NCI-H1092 treated with DMSO at 0.1 percent for 48 hours (cell line): ENCODE results near the gene JMJD7.

ENCODE experiments used
- DNase-seq: peaks from one replicate; lab custom pipeline; 2025; lab: John Stamatoyannopoulos, UW

The JMJD7 gene

GRCh38 chr15:41801185-41801584 is 26.7 kb upstream of the JMJD7 start:
- no peak for DNase-seq

- no peak for DNase-seq
Observed at GRCh38 chr15:41801850-41802455, 25.9 kb upstream of the JMJD7 start.

GRCh38 chr15:41804361-41804760 is 23.5 kb upstream of the JMJD7 start:
- DNase-seq, result no peak

GRCh38 chr15:41804916-41805666 is 22.8 kb upstream of the JMJD7 start:
- DNase-seq, result no peak

- DNase-seq, result no peak
Observed at GRCh38 chr15:41805711-41806110, 22.2 kb upstream of the JMJD7 start.

GRCh38 chr15:41806291-41807181 is 21.4 kb upstream of the JMJD7 start:
- DNase-seq, result peak; percentile 1

GRCh38 chr15:41809121-41809520 is 18.8 kb upstream of the JMJD7 start:
- no peak for DNase-seq

GRCh38 chr15:41809526-41810220 is 18.2 kb upstream of the JMJD7 start:
- no peak for DNase-seq

- DNase-seq, result no peak
Observed at GRCh38 chr15:41810651-41811431, 17.1 kb upstream of the JMJD7 start.

GRCh38 chr15:41811432-41812195 is 16.3 kb upstream of the JMJD7 start:
- DNase-seq, result peak; percentile 42

- DNase-seq, result no peak
Observed at GRCh38 chr15:41812820-41813375, 15.0 kb upstream of the JMJD7 start.

GRCh38 chr15:41813426-41813825 is 14.5 kb upstream of the JMJD7 start:
- DNase-seq, result no peak

GRCh38 chr15:41814534-41814933 is 13.4 kb upstream of the JMJD7 start:
- DNase-seq, result no peak

GRCh38 chr15:41816788-41817187 is 11.1 kb upstream of the JMJD7 start:
- DNase-seq, result no peak

- no peak for DNase-seq
Observed at GRCh38 chr15:41817327-41817726, 10.6 kb upstream of the JMJD7 start.

- DNase-seq, result no peak
Observed at GRCh38 chr15:41817781-41818180, 10.1 kb upstream of the JMJD7 start.

GRCh38 chr15:41819455-41820050 is 8.3 kb upstream of the JMJD7 start:
- no peak for DNase-seq

- no peak for DNase-seq
Observed at GRCh38 chr15:41820791-41821423, 7.0 kb upstream of the JMJD7 start.

GRCh38 chr15:41821831-41822230 is 6.1 kb upstream of the JMJD7 start:
- DNase-seq, result no peak
